BJ (cell line): ENCODE results near the gene IFNLR1. TPM values are rescaled to one million over a fixed set of nuclear protein-coding genes. Genes with fewer than 3 reads are reported as not detected.
"Not testable (repeated sequence)": the region's sequence is repeated elsewhere in the genome, so short reads cannot be mapped to it uniquely, and the experiment has no call there.

Experiments used
- CTCF ChIA-PET: fragments of 350-600 bp; formaldehyde crosslinking; extraction: SDS; loops from one replicate; lab custom pipeline; 2021; ENCODE audit warnings: antibody characterized with exemption, inconsistent platforms; lab: Yijun Ruan, JAX
- POLR2A ChIA-PET: fragments of 300-600 bp; sonication (Branson Sonifier 250); formaldehyde crosslinking; extraction: SDS; loops from one replicate; lab custom pipeline; 2021; ENCODE audit warnings: antibody characterized with exemption; lab: Charles Lee
- DNase-seq: peaks from one replicate; pipeline ENCODE4 v3.0.0-alpha.2; 2011; ENCODE audit warnings: low read depth
- H3K27me3 ChIP-seq: 2 replicates; pipeline ENCODE4 v1.6.0; 2011; ENCODE audit warnings: low read length; ENCODE audit not compliant: control insufficient read depth, insufficient read depth
- H3K36me3 ChIP-seq: 2 replicates; pipeline ENCODE4 v1.5.1; 2011; ENCODE audit warnings: low read length; ENCODE audit not compliant: control insufficient read depth, insufficient read depth
- H3K4me3 ChIP-seq: 2 replicates; pipeline ENCODE4 v1.5.1; 2011; ENCODE audit warnings: low read depth, mild to moderate bottlenecking, control low read depth, low read length
- polyA plus RNA-seq: library from polyadenylated mRNA; depleted of rRNA; stranded (reverse); fragments of >200 nt; gene quantifications from 2 replicates; pipeline ENCODE4 v1.2.3, GENCODE V29; 2011
- TF ChIP-seq, protein P1 (sequence below): IDR thresholded peaks from 2 replicates; pipeline ENCODE4 v1.5.1; 2011; ENCODE audit warnings: low read depth, mild to moderate bottlenecking, control low read depth, inconsistent platforms, low read length, moderate library complexity; ENCODE audit not compliant: insufficient read depth

IFNLR1 gene
- polyA plus RNA-seq, 1 experiment = not detected

DNA sequence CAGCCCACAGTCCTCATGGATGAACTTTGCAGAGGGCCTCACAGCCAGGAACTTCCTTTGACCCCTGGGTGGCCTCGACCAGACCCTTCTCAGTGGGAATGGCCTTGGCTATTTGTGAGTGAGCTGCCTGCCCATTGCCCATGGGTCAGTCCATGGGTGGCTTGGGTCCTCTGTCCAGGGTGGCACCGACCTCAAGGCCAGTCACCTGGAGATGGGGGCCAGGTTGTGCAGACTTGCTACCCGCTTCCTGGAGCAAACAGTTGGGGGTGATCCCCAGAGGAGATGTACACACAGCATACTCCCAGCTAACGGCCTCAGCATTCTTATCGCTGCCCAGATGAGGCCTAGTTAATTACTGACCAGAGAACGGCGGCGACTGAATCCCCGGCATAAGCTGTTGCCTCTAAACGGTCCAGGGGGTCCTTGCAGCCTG lies 23.1 kb upstream of the IFNLR1 start:
- TF ChIP-seq, protein P1, sequence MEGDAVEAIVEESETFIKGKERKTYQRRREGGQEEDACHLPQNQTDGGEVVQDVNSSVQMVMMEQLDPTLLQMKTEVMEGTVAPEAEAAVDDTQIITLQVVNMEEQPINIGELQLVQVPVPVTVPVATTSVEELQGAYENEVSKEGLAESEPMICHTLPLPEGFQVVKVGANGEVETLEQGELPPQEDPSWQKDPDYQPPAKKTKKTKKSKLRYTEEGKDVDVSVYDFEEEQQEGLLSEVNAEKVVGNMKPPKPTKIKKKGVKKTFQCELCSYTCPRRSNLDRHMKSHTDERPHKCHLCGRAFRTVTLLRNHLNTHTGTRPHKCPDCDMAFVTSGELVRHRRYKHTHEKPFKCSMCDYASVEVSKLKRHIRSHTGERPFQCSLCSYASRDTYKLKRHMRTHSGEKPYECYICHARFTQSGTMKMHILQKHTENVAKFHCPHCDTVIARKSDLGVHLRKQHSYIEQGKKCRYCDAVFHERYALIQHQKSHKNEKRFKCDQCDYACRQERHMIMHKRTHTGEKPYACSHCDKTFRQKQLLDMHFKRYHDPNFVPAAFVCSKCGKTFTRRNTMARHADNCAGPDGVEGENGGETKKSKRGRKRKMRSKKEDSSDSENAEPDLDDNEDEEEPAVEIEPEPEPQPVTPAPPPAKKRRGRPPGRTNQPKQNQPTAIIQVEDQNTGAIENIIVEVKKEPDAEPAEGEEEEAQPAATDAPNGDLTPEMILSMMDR = no peak
- peaks cover 16% of the 10 kb centered on the region for H3K27me3 ChIP-seq
- DNase-seq = no peak
- ChIA-PET POLR2A (no interaction called here), CTCF (no interaction called here)
- H3K36me3 ChIP-seq = no peaks in the 10 kb centered on the region
- H3K4me3 ChIP-seq = no peak overlapping the region

DNA sequence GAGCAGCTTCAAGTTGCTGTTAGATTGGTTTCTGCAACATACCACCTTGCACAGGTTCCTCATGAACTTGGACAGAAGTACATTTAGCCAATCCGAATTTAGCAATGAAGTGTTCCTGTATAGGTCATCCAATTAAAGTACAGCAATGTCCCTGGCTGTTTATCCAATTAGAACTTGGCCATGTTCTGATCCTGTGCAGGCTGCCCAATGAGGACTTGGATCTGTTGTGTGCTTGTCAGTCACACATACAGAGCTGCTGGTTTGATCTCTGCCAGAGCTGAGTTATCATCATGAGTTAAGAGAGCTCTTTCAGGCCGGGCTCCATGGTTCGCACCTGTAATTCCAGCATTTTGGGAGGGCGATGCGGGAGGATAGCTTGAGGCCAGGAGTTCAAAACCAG lies 22.0 kb upstream of the IFNLR1 start:
- TF ChIP-seq, protein P1 = no peak
- Histone ChIP-seq H3K36me3 (no peaks in the 10 kb centered on the region), H3K4me3 (no peak overlapping the region), H3K27me3 (peaks cover 9% of the 10 kb centered on the region)
- CTCF ChIA-PET = interaction anchor here (0.8 to 2.4 kb wide), 2 partner anchors 18 to 182 kb away, joined by 3 to 14 read pairs; no protein-coding TSS in a partner anchor
- POLR2A ChIA-PET = interaction anchor here (0.6 kb wide), 1 partner anchor 45 kb away, joined by 3 read pairs; no protein-coding TSS in a partner anchor
- DNase-seq = no peak

GRCh38 chr1:24207709-24208108 lies 20.6 kb upstream of the IFNLR1 start:
- CTCF ChIA-PET = interaction anchor here (2.4 kb wide), 1 partner anchor 184 kb away, joined by 14 read pairs; no protein-coding TSS in a partner anchor

GRCh38 chr1:24207395-24207687 lies 20.3 kb upstream of the IFNLR1 start:
- POLR2A ChIA-PET, DNase-seq, H3K27me3 ChIP-seq, H3K36me3 ChIP-seq, H3K4me3 ChIP-seq: not testable (repeated sequence)
- CTCF ChIA-PET = interaction anchor here (2.4 kb wide), 1 partner anchor 184 kb away, joined by 14 read pairs; no protein-coding TSS in a partner anchor

More at GRCh38 chr1:24207709-24208108, 20.6 kb upstream of the IFNLR1 start:
- no peak for DNase-seq
- H3K36me3 ChIP-seq = no peaks in the 10 kb centered on the region
- peaks cover 7% of the 10 kb centered on the region for H3K27me3 ChIP-seq
- POLR2A ChIA-PET = no interaction called here
- TF ChIP-seq, protein P1 = no peak
- H3K4me3 ChIP-seq = no peak overlapping the region

GRCh38 chr1:24206516-24207394 lies 19.7 kb upstream of the IFNLR1 start:
- TF ChIP-seq, protein P1 = no peak
- H3K27me3 ChIP-seq = peaks cover 7% of the 10 kb centered on the region
- no peak overlapping the region for H3K4me3 ChIP-seq
- no peaks in the 10 kb centered on the region for H3K36me3 ChIP-seq
- DNase-seq = no peak
- ChIA-PET POLR2A (no interaction called here), CTCF (interaction anchor here (1.1 to 4.3 kb wide), 2 partner anchors 178 to 185 kb away, joined by 3 to 50 read pairs; no protein-coding TSS in a partner anchor)
